Measurements from ENCODE around the gene LANCL2. TPM values are rescaled to one million over a fixed set of nuclear protein-coding genes. Genes with fewer than 3 reads are reported as not detected.

Gene LANCL2
- polyA plus RNA-seq, 4 donors, result 12.1 to 19.4 (median 13.8) TPM

DNA sequence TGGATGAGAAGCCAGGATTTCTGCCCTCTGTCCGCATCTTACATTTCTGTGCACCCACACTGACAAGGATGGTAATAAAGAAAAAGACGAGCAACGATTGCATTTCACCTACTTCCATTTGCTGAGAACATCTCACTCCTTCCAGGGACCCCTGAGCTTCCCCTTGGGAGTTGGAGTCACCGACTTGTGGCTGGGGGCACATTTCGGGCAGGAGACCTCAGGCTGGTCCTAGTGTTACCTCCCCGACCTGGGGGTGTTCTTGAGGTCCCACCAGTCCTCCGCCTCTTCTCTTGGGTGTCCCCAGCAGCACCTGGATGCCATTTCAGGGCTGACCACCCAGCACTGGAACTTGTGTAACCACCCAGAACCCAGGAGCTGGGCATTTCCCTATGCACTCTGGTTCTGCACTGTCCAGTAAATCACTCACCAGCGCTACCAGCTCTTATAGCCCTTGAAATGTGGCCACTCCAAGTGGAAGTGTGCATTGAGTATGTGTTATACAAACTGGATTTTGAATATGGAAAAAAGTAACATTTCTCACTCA lies 84.9 kb downstream of the LANCL2 start:
- no peak overlapping the region for H3K4me3 ChIP-seq (ENCODE audit: low read depth in 1 of 3, low read length in 3 of 3)
- H3K27me3 ChIP-seq (ENCODE audit: control insufficient read depth in 3 of 3, insufficient read depth in 3 of 3, low read length in 3 of 3), result peaks cover 0 to 3% (median 0%) of the 10 kb centered on the region in 3 donors
- no peaks in the 10 kb centered on the region for H3K4me1 ChIP-seq (ENCODE audit: control insufficient read depth in 3 of 3, insufficient read depth in 2 of 3, low read depth in 1 of 3, low read length in 2 of 3)
- no peaks in the 10 kb centered on the region for H3K9me3 ChIP-seq (ENCODE audit: control insufficient read depth in 2 of 2, insufficient read depth in 1 of 2, low read depth in 1 of 2, low read length in 1 of 2)
- DNase-seq (no peak), FAIRE-seq (no peak)
- 95 to 96% (median 95%) methylated on average over 8 of the region's 8 CpGs for WGBS, 3 donors
- H3K36me3 ChIP-seq (ENCODE audit: control insufficient read depth in 3 of 3, insufficient read depth in 2 of 3, low read depth in 1 of 3, low read length in 3 of 3), result no peaks in the 10 kb centered on the region
- no peak overlapping the region for H3K27ac ChIP-seq (ENCODE audit: low read depth in 1 of 3, low read length in 2 of 3)

DNA sequence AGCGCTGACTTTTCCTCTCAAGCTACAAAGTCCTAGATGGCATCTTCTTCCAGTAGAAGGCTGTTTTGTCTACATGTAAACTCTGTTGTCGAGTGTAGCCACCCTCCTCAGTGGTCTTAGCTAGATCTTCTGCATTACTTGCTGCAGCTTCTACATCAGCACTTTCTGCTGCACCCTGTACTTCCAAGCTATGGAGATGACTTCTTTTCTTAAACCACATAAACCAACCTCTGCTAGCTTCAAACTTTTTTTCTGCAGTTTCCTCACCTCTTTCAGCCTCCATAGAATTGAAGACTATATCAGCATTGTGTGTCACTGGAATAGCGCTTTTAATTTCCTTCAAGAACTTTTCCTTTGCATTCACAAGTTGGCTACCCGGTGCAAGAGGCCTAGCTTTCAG lies 87.8 kb downstream of the LANCL2 start:
- Histone ChIP-seq H3K4me1 (ENCODE audit: control insufficient read depth in 3 of 3, insufficient read depth in 2 of 3, low read depth in 1 of 3, low read length in 2 of 3) (no peaks in the 10 kb centered on the region), H3K27me3 (ENCODE audit: control insufficient read depth in 3 of 3, insufficient read depth in 3 of 3, low read length in 3 of 3) (peaks cover 0 to 3% (median 0%) of the 10 kb centered on the region in 3 donors)
- WGBS, 3 donors, result 86 to 92% (median 90%) methylated on average over 4 of the region's 4 CpGs

DNA sequence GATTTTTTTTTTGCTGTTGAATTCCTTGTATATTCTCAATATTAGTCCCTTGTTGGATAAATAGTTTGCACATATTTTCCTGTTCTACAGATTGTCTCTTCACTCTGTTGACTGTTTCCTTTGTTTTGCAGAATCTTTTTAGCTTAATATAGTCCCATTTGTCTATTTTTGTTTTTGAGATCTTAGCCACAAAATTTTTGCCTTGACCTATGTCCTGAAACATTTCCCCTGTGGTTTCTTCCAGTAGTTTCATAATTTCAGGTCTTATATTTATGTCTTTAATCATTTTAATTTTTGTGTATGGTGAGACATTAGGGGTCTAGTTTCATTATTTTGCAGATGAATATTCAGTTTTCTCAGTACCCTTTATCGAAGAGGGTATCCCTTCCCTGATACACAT lies 92.7 kb downstream of the LANCL2 start:
- peaks cover 0 to 6% of the 10 kb centered on the region in 2 donors for H3K9me3 ChIP-seq (ENCODE audit: control insufficient read depth in 2 of 2, insufficient read depth in 1 of 2, low read depth in 1 of 2, low read length in 1 of 2)
- no peaks in the 10 kb centered on the region for H3K36me3 ChIP-seq (ENCODE audit: control insufficient read depth in 3 of 3, insufficient read depth in 2 of 3, low read depth in 1 of 3, low read length in 3 of 3)
- 92 to 100% (median 96%) methylated on average over 1 of the region's 1 CpG for WGBS, 3 donors
- no peak overlapping the region for H3K4me3 ChIP-seq (ENCODE audit: low read depth in 1 of 3, low read length in 3 of 3)
- DNase-seq, result no peak
- H3K4me1 ChIP-seq (ENCODE audit: control insufficient read depth in 3 of 3, insufficient read depth in 2 of 3, low read depth in 1 of 3, low read length in 2 of 3), result no peaks in the 10 kb centered on the region
- no peaks in the 10 kb centered on the region for H3K27me3 ChIP-seq (ENCODE audit: control insufficient read depth in 3 of 3, insufficient read depth in 3 of 3, low read length in 3 of 3)
- FAIRE-seq, result no peak
- H3K27ac ChIP-seq (ENCODE audit: low read depth in 1 of 3, low read length in 2 of 3), result no peak overlapping the region

More for the DNA sequence above, 87.8 kb downstream of the LANCL2 start:
- Histone ChIP-seq H3K27ac (ENCODE audit: low read depth in 1 of 3, low read length in 2 of 3) (no peak overlapping the region), H3K9me3 (ENCODE audit: control insufficient read depth in 2 of 2, insufficient read depth in 1 of 2, low read depth in 1 of 2, low read length in 1 of 2) (no peaks in the 10 kb centered on the region), H3K36me3 (ENCODE audit: control insufficient read depth in 3 of 3, insufficient read depth in 2 of 3, low read depth in 1 of 3, low read length in 3 of 3) (no peaks in the 10 kb centered on the region), H3K4me3 (ENCODE audit: low read depth in 1 of 3, low read length in 3 of 3) (no peak overlapping the region)
- DNase-seq, result no peak
- FAIRE-seq, result no peak

DNA sequence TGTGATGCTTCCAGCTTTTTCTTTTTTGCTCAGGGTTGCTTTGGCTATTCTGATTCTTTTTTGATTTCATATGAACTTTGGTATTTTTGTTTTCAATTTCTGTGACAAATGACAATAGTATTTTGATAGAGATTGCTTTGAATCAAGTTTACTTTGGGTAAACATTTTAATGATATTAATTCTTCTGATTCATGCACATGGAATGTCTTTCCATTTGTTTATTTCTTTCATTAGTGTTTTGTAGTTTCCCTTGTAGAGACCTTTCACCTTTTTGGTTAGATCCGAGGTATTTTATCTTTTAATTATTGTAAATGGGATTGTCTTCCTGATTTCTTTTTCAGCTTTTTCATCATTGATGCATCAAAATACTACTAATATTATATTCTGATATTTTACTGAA lies 93.2 kb downstream of the LANCL2 start:
- H3K27me3 ChIP-seq (ENCODE audit: control insufficient read depth in 3 of 3, insufficient read depth in 3 of 3, low read length in 3 of 3), result no peaks in the 10 kb centered on the region
- DNase-seq, result no peak
- H3K36me3 ChIP-seq (ENCODE audit: control insufficient read depth in 3 of 3, insufficient read depth in 2 of 3, low read depth in 1 of 3, low read length in 3 of 3), result no peaks in the 10 kb centered on the region
- peaks cover 0 to 7% of the 10 kb centered on the region in 2 donors for H3K9me3 ChIP-seq (ENCODE audit: control insufficient read depth in 2 of 2, insufficient read depth in 1 of 2, low read depth in 1 of 2, low read length in 1 of 2)
- WGBS, 3 donors, result 81 to 88% (median 88%) methylated on average over 1 of the region's 1 CpG
- no peak for FAIRE-seq
- H3K27ac ChIP-seq (ENCODE audit: low read depth in 1 of 3, low read length in 2 of 3), result no peak overlapping the region
- no peaks in the 10 kb centered on the region for H3K4me1 ChIP-seq (ENCODE audit: control insufficient read depth in 3 of 3, insufficient read depth in 2 of 3, low read depth in 1 of 3, low read length in 2 of 3)
- H3K4me3 ChIP-seq (ENCODE audit: low read depth in 1 of 3, low read length in 3 of 3), result no peak overlapping the region

DNA sequence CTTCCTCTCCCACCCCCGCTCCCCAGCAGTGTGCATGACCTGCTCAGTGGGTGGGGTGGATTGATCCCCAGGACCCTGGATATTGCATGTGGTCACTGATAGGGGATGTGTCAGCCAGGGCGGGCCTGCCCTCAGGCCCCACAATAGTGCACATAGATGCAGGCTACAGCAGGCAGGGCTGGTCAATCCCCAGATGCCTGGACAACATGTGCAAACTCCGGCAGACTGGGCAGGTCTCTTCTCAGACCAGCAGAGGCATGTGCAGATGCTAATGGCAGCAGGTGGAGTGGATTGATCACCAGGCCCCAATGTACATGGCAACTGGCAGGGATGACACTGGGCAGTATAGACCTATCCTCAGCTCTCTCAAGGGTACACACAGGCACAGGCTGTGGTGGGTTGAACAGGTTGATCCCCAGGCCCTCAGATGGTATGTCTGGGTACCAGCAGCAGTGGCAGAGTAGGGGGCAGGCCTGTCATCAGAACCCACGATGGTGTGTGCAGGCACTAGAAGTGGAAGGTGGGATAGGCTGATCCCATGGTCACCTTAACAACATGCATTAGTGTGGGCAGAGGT lies 98.6 kb downstream of the LANCL2 start:
- FAIRE-seq (no peak), DNase-seq (no peak)
- no peaks in the 10 kb centered on the region for H3K4me1 ChIP-seq (ENCODE audit: control insufficient read depth in 3 of 3, insufficient read depth in 2 of 3, low read depth in 1 of 3, low read length in 2 of 3)
- H3K27ac ChIP-seq (ENCODE audit: low read depth in 1 of 3, low read length in 2 of 3), result no peak overlapping the region
- H3K36me3 ChIP-seq (ENCODE audit: control insufficient read depth in 3 of 3, insufficient read depth in 2 of 3, low read depth in 1 of 3, low read length in 3 of 3), result peaks cover 5 to 26% (median 7%) of the 10 kb centered on the region in 3 donors
- no peak overlapping the region for H3K4me3 ChIP-seq (ENCODE audit: low read depth in 1 of 3, low read length in 3 of 3)
- 96 to 98% (median 97%) methylated on average over 4 of the region's 4 CpGs for WGBS, 3 donors
- H3K9me3 ChIP-seq (ENCODE audit: control insufficient read depth in 2 of 2, insufficient read depth in 1 of 2, low read depth in 1 of 2, low read length in 1 of 2), result peaks cover 0 to 23% of the 10 kb centered on the region in 2 donors
- H3K27me3 ChIP-seq (ENCODE audit: control insufficient read depth in 3 of 3, insufficient read depth in 3 of 3, low read length in 3 of 3), result no peaks in the 10 kb centered on the region

DNA sequence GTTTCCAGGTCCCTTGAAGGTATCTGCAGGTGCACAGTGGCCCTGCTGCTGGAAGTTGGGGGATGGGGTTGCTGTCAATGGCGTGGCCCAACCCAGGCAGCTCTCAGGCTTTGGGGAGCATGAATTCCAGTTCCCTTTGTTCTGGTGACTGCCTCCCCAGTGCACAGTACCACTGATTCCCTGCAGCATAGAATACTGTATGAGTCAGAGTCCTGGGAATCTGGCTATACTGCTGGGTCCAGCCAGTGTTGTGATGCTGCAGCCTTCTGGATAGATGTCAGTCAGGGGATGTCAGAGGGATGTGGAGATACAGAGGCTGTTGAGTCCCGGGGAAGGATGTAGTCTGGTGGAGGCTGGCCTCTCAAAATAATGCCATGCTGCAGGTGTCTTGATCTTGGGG lies 99.3 kb downstream of the LANCL2 start:
- Histone ChIP-seq H3K4me1 (ENCODE audit: control insufficient read depth in 3 of 3, insufficient read depth in 2 of 3, low read depth in 1 of 3, low read length in 2 of 3) (no peaks in the 10 kb centered on the region), H3K27ac (ENCODE audit: low read depth in 1 of 3, low read length in 2 of 3) (no peak overlapping the region), H3K4me3 (ENCODE audit: low read depth in 1 of 3, low read length in 3 of 3) (no peak overlapping the region), H3K36me3 (ENCODE audit: control insufficient read depth in 3 of 3, insufficient read depth in 2 of 3, low read depth in 1 of 3, low read length in 3 of 3) (peaks cover 5 to 28% (median 7%) of the 10 kb centered on the region in 3 donors), H3K9me3 (ENCODE audit: control insufficient read depth in 2 of 2, insufficient read depth in 1 of 2, low read depth in 1 of 2, low read length in 1 of 2) (peaks cover 0 to 21% of the 10 kb centered on the region in 2 donors), H3K27me3 (ENCODE audit: control insufficient read depth in 3 of 3, insufficient read depth in 3 of 3, low read length in 3 of 3) (no peaks in the 10 kb centered on the region)
- no peak for DNase-seq
- WGBS, 3 donors, result 96 to 98% (median 96%) methylated on average over 2 of the region's 2 CpGs
- no peak for FAIRE-seq

DNA sequence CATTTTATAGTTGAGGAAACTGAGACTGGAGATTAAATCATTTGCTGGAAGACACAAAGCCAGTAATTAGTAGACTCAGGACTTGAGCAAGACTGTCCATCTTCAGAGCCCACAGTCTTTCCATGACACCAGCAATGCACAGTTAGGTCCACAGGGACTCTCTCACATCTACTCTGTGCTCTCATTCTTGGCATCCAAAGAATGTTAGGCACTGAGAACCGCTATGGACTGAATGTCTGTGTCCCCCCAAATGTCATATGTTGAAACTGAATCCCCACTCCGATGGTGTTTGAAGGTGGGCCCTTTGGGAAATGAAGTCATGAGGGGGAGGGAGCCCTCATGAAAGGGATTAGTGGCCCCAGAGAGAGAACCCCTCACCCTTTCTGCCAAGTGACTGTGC lies 100.6 kb downstream of the LANCL2 start:
- no peaks in the 10 kb centered on the region for H3K27me3 ChIP-seq (ENCODE audit: control insufficient read depth in 3 of 3, insufficient read depth in 3 of 3, low read length in 3 of 3)
- no peak overlapping the region for H3K4me3 ChIP-seq (ENCODE audit: low read depth in 1 of 3, low read length in 3 of 3)
- H3K9me3 ChIP-seq (ENCODE audit: control insufficient read depth in 2 of 2, insufficient read depth in 1 of 2, low read depth in 1 of 2, low read length in 1 of 2), result peaks cover 0 to 21% of the 10 kb centered on the region in 2 donors
- no peak for FAIRE-seq
- H3K36me3 ChIP-seq (ENCODE audit: control insufficient read depth in 3 of 3, insufficient read depth in 2 of 3, low read depth in 1 of 3, low read length in 3 of 3), result peaks cover 7 to 30% (median 9%) of the 10 kb centered on the region in 3 donors
- no peaks in the 10 kb centered on the region for H3K4me1 ChIP-seq (ENCODE audit: control insufficient read depth in 3 of 3, insufficient read depth in 2 of 3, low read depth in 1 of 3, low read length in 2 of 3)
- 90 to 98% (median 97%) methylated on average over 2 of the region's 2 CpGs for WGBS, 3 donors
- H3K27ac ChIP-seq (ENCODE audit: low read depth in 1 of 3, low read length in 2 of 3), result no peak overlapping the region
- DNase-seq, result no peak

DNA sequence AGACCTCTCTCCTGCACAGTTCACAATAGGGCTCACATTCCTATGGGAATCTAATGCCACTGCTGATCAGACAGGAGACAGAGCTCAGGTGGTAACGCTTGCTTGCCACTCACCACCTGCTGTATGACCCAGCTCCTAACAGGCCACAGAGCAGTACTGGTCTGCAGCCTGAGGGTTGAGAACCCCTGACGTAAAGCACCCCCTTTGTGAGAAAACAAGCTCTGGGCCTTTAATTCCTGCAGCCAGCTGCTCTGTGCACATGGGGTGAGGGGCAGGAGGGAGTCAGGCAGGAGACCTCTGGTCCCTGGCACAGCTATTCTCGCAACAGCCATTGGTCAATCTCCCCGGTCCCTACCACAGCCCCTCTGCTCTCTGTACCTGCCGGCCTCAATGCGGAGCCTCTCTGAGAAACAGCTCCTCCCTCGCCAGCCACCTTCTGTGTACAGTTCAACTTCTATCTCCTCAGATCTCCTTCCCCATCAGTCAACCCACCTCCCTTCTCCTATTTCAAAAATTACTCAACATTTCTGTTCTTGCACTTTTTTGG lies 102.0 kb downstream of the LANCL2 start:
- Histone ChIP-seq H3K27ac (ENCODE audit: low read depth in 1 of 3, low read length in 2 of 3) (no peak overlapping the region), H3K4me1 (ENCODE audit: control insufficient read depth in 3 of 3, insufficient read depth in 2 of 3, low read depth in 1 of 3, low read length in 2 of 3) (no peaks in the 10 kb centered on the region), H3K36me3 (ENCODE audit: control insufficient read depth in 3 of 3, insufficient read depth in 2 of 3, low read depth in 1 of 3, low read length in 3 of 3) (peaks cover 7 to 30% (median 9%) of the 10 kb centered on the region in 3 donors), H3K9me3 (ENCODE audit: control insufficient read depth in 2 of 2, insufficient read depth in 1 of 2, low read depth in 1 of 2, low read length in 1 of 2) (peaks cover 0 to 17% of the 10 kb centered on the region in 2 donors), H3K4me3 (ENCODE audit: low read depth in 1 of 3, low read length in 3 of 3) (no peak overlapping the region), H3K27me3 (ENCODE audit: control insufficient read depth in 3 of 3, insufficient read depth in 3 of 3, low read length in 3 of 3) (no peaks in the 10 kb centered on the region)
- DNase-seq (no peak), FAIRE-seq (no peak)
- WGBS, 3 donors, result 94 to 98% (median 98%) methylated on average over 7 of the region's 7 CpGs
